ENCODE results near the gene TRIP10.
A peak's percentile ranks its signal among the peaks of the same experiment; 100 is the strongest.

DNA sequence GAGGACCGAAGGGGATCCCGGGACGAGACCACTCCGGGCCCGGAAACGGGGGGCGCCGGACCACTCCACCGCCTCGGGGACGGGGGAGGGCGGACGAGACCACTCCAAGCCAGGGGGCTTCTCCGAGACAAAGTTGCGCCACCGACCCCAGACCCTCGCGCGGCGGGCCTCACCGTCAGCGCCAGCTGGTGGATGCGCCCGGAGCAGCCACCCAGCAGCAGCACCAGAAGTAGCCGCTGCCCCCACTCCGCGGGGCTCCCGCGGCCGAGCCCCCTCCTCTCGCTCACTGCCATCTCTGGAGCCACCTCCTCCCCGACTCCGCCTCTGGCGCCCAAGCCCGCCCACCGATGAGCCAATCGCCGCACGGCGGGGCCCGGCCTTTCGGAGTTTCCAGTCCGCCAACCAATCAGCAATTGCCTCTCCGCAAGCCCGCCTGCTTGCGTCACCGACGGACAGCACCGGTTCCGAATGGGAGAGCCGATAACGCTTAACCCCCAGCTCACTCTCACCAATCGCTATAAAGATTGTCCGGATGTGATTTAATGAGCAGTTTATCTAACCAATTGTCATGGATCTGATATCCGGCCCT, 2.1 kb upstream of the TRIP10 start, which contains the start of gene GPR108:
- TF ChIP-seq MYC (IDR thresholded peaks at IDR 0.05; ENCODE audit: insufficient read depth, insufficient read length, insufficient replicate concordance, low read length, severe bottlenecking) = no peak
- TF ChIP-seq CHD1 (IDR thresholded peaks at IDR 0.05; ENCODE audit: low read depth, low read length) = peak; percentile 100

Data from GM12878 (cell line).